Activated T-cell treated with anti-CD3 and anti-CD28 coated beads for 1 hour (primary cell): ENCODE results near the gene MADD.

Experiments
- DNase-seq: peaks from one replicate; pipeline ENCODE4 v3.0.0-alpha.2; 2020; ENCODE audit warnings: low read depth

The MADD gene

GRCh38 chr11:47269829-47270305 lies at the start of gene MADD:
Gene MADD (plus strand): TSS chr11:47270133.
- peak; percentile 89 for DNase-seq

- no peak for DNase-seq
Measured at GRCh38 chr11:47220401-47220821, 49.5 kb upstream of the MADD start.

DNA sequence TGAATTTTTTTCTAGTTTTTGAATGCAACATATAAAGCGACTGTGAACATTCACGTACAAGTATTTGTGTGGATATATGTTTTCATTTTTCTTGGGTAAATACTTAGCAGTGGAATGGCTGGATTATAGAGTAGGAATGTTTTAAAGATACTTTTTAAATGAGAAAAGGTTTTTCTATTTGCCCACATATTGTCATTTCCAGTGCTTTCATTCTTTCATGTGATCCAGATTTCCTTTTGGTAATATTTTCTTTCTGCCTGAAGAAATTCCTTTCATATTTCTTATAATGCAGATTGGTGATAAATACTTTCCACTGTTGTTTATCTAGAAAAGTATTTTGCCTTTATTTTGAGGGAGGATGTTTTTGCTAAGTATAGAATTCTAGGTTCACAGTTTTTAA lies 47.2 kb upstream of the MADD start:
- DNase-seq, result no peak

GRCh38 chr11:47225552-47226400 lies 44.2 kb upstream of the MADD start:
- DNase-seq, result no peak

GRCh38 chr11:47229161-47229560 lies 40.8 kb upstream of the MADD start:
- no peak for DNase-seq

GRCh38 chr11:47233051-47233450 lies 36.9 kb upstream of the MADD start:
- DNase-seq, result no peak

DNA sequence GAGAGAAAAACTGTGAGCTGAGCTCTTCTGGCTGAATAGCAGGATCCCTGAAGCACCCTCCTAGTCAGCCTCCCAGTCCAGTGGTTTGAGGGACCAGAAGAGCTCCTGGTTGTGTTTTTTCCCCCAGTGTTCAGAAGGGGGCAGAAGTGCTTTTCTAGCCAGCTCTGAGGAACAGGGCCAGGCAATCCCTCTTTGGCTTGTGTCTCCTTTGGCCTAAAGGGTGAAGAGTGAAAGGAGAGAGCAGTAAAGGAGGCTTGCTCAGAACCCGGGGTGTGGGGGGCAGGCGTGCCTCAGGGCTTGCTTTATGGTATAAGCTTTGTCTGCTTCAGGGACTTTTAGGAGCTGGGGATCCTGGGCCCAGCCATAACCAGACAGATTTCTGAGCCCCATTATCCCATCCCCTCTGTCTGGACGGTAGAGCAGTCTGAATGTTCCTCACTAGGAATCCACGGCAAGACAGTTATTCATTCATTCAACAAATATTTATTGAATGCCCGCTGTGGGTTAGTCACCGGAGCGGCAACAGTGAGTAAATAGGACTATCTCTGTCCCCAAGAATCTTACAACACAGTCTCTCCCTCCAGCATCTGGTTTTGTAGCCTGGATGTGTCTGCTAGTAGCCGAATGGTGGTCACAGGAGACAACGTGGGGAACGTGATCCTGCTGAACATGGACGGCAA lies 35.8 kb upstream of the MADD start:
- DNase-seq, result no peak

DNA sequence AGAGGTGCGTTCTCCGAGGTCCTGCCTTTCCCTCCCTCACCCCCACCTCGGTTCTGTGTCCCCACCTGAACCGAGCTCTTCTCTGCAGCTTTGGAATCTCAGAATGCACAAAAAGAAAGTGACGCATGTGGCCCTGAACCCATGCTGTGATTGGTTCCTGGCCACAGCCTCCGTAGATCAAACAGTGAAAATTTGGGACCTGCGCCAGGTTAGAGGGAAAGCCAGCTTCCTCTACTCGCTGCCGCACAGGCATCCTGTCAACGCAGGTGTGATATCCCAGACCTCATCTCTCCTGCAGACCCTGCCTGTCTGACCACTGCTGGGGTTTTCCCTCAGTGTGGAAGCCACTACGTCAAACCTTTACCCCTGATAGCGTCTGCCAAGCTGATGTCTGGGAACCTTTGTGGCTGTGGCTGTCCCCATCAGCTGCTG lies 35.2 kb upstream of the MADD start:
- DNase-seq, result peak; percentile 37

GRCh38 chr11:47235163-47235562 lies 34.8 kb upstream of the MADD start:
- no peak for DNase-seq

DNA sequence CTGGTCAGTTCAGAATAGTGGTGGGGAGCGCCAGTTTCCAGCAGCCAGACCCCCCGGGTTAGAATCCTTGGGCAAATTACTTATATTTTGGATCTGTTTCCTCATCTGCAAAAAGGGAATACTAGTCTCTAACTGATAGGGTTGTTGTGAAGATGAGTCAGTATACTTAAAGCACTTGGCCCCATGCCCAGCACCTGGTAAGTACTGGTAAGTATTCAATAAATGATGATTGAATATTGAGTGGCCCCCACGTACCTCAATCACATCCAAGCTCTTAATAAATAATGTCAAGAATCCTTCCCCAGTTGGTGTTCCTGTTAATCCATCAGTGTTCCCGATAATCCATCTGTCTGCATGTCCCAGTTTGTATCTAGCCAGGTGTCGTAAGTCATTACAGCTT lies 33.5 kb upstream of the MADD start:
- no peak for DNase-seq

DNA sequence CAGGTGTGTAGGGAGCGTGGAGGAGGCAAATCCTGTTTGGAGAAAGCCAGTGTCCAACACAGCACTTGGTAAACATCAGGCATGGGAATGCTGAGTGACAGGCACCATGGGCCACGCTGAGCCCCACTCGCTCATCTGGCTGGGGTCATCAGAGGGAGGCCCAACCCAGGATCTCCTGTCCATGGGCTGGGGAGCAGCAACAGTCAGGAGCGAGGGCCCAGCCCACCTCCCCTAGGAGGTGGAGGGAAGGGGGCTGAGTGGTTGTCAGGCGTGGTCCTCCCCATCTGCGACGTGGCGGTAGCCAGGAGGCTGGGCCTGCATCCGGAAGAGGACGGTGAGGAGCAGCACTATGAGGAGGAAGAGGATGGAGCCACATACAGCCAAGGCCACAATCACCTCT lies 30.1 kb upstream of the MADD start:
- DNase-seq, result no peak

GRCh38 chr11:47241841-47242301 lies 28.1 kb upstream of the MADD start:
- DNase-seq, result no peak

GRCh38 chr11:47242596-47243192 lies 27.2 kb upstream of the MADD start:
- DNase-seq, result no peak

DNA sequence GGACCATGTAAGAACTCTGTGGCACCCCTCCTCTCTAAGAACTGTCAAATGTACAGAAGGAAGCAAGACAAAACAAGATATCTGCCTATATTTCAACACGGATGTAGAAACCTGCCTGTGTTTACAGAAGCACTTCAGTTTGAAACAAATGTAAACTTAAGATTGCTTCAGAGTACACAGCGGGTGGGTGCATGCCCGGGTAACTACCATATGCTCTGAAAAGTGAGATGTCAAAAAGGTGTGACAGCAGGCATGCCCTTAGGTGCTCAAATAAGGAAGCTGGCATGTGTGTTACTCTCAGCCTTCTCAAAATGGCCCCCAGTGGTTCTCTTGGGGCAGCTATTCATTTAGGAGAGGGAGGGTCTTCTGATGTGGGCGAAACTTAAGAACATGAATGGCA lies 26.5 kb upstream of the MADD start:
- DNase-seq, result no peak

DNA sequence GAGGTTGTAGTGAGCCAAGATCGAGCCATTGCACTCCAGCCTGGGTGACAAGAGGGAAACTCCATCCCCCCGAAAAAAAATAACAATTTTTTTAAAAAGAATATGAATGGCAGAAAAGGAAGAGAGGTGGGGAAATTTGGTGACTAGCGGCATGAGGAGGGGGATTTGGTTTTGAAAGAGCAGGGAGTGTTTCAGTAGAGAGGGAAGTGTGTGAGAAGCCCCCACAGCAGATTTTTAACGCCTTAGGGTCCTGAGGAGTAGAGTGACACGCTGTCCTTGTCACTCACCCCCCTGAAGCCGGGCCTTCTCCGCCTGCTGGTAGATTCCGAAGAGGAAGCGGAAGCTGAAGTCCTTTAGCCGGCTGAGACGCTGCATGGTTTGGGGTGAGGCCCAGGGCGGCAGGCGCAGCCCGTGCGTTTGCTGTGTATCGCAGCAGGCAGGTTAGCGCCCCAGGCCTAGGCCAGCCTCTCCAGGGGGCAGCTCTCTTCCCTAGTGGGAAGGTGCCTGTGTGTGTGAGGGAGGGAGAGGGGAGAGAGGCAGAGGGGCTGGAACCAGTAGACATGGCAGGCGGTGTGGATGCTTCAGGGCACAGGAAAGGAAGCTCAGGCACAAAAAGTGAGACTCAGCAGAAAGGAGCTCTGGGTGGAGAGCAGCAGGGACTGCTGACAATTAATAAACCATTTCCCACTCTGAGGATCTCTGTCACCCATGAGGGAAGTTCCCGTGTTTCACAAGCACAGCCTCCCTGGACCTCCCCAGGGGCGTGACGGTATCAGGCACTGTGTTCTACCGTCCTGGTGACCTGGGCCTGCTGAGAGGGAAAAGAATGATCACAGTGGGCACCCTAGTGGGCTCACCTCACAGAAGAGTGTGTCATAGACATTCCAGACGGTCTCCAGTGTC lies 25.2 kb upstream of the MADD start:
- DNase-seq, result no peak

DNA sequence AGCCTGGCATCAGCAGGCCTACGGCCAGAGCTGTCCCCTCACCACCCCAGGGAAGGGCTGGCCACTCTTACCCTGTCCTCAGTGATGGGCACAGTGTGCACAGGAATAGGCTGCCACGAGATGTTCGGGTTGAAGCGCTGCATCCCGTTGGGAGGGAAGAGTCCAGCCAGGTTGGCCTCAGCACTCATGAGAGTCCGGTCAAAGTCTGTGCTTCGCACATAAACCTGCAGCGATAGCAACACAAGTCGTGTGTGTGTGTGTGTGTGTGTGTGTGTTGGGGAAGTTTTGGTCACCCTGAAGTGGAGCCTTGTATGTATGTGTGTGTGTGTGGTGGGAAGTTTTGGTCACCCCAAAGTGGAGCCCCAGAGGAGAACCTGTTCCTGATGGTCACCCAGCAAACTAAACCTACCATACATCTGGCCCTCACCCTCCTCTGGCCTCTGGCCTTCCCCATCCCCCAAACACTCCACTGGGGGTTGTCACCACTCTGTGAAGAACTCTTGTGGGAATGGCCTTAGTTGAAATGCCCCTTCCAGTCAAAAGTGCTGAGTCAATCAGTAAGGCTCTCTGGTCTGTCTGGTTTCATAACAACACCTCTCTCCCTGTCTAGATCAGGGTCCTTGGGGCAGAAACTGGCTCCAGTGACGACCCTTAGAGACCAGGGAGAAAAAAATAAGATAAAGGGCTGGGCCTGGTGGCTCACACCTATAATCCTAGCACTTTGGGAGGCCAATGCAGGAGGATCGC lies 24.1 kb upstream of the MADD start:
- no peak for DNase-seq

GRCh38 chr11:47247502-47247901 lies 22.4 kb upstream of the MADD start:
- no peak for DNase-seq

GRCh38 chr11:47248304-47248663 lies 21.6 kb upstream of the MADD start:
- no peak for DNase-seq

- DNase-seq, result peak; percentile 80
Measured at GRCh38 chr11:47248664-47249377, 21.1 kb upstream of the MADD start, which contains the start of gene ACP2. Gene ACP2 (minus strand): TSS chr11:47248814. CDS start chr11:47248789, 25 bp downstream.

- no peak for DNase-seq
Measured at GRCh38 chr11:47249378-47249715, 20.6 kb upstream of the MADD start.
